Right lobe of liver (tissue), 6 donors: Measurements from ENCODE around the gene KRTAP10-9. TPM values are rescaled to one million over a fixed set of nuclear protein-coding genes. Genes with fewer than 3 reads are reported as not detected.

Experiments
- ATAC-seq, 4 donors: fragments of 200-7000 bp; cut with Tn5 transposase; one replicate each; pipeline ENCODE4 v1.9.1; 2020; ENCODE audit warnings: mild to moderate bottlenecking in 4 of 4, moderate library complexity in 4 of 4
- DNase-seq, 3 donors: peaks; one replicate each; pipeline ENCODE4 v3.0.0-alpha.2; 2020
- H3K27ac ChIP-seq, 3 donors: fragments of 200-600 bp; one replicate each; pipeline ENCODE4 v1.8.0; 2022
- H3K27me3 ChIP-seq, 2 donors: fragments of 200-600 bp; one replicate each; pipeline ENCODE4 v1.8.0; 2022
- H3K36me3 ChIP-seq, 4 donors: fragments of 200-600 bp; sonication (generic) in 1 of 4; one replicate each; pipeline versions ENCODE4 v1.5.1 to v1.8.0; 2017 to 2022; ENCODE audit warnings: control low read depth in 1 of 4
- H3K4me1 ChIP-seq, 4 donors: fragments of 200-600 bp; sonication (generic) in 1 of 4; one replicate each; pipeline versions ENCODE4 v1.5.1 to v1.8.0; 2017 to 2022; ENCODE audit warnings: control low read depth in 1 of 4
- H3K4me3 ChIP-seq, 3 donors: fragments of 200-600 bp; one replicate each; pipeline ENCODE4 v1.8.0; 2022
- H3K9me3 ChIP-seq, 4 donors: fragments of 200-600 bp; sonication (generic) in 1 of 4; one replicate each; pipeline versions ENCODE4 v1.5.1 to v1.8.0; 2017 to 2022; ENCODE audit warnings: control low read depth in 1 of 4
- CTCF ChIP-seq, 4 donors: fragments of 200-600 bp in 3 of 4; fragments of 450-650 bp in 1 of 4; IDR thresholded peaks; one replicate each; pipeline versions ENCODE4 v1.5.1 to v1.8.0; 2016 to 2022; ENCODE audit warnings: antibody characterized with exemption in 4 of 4, mild to moderate bottlenecking in 2 of 4
- POLR2A ChIP-seq: fragments of 450-650 bp; IDR thresholded peaks from one replicate; pipeline ENCODE4 v1.6.1; 2017; ENCODE audit warnings: antibody characterized with exemption, mild to moderate bottlenecking
- WGBS: methylation state at CpG from one replicate; pipeline ENCODE4 v1.1.6; 2018; ENCODE audit warnings: low coverage, low lambda C conversion rate; ENCODE audit not compliant: insufficient coverage; ENCODE audit errors: missing lambda C conversion rate; 5-methylcytosine and 5-hydroxymethylcytosine counted together
- intact Hi-C, 2 donors: fragments of 100-400 bp; cut with DNase I; formaldehyde crosslinking; loops; one replicate each; pipeline versions ENCODE4 v1.11.2 to v1.14.1; 2022
- total RNA-seq, 6 experiments: library from RNA; depleted of rRNA in 2 of 6; stranded (reverse); fragments of >200 nt in 2 of 6; fragmentation: NEBNext Ultra II Directional in 3 of 6; extraction: Animal tissue kit (Norgen Biotek cat#: 25700) in 3 of 6; gene quantifications; one replicate each; pipeline versions ENCODE4 v1.1.0 to v1.2.4, GENCODE V29; 2016 to 2023
- donor health status: DM: no; HTN: yes; CAD: no.
- donor health status: DM: no; HTN: no; CAD: no.
- donor health status: DM: no; HTN: no; CAD: no.
- donor health status: DM: no; HTN: yes; CAD: no.
- donor health status: DM: no; HTN: yes; CAD: no.

KRTAP10-9 gene
- total RNA-seq, 6 experiments from 2014 or later = not detected

- intact Hi-C loops = no loop called here
- Histone ChIP-seq H3K36me3 (no peaks in the 10 kb centered on the region), H3K4me1 (no peaks in the 10 kb centered on the region), H3K27ac (no peak overlapping the region), H3K4me3 (no peak overlapping the region), H3K27me3 (no peaks in the 10 kb centered on the region), H3K9me3 (no peaks in the 10 kb centered on the region)
- ATAC-seq (no peak), DNase-seq (no peak)
- 81% methylated on average over 10 of the region's 13 CpGs for WGBS
- no peak for TF ChIP-seq POLR2A
- TF ChIP-seq CTCF (IDR thresholded peaks at IDR 0.05) = no peak
These were observed 14.1 kb upstream of the KRTAP10-9 start for GRCh38 chr21:44612669-44613229.

- H3K36me3 ChIP-seq = no peaks in the 10 kb centered on the region
- H3K4me1 ChIP-seq = no peaks in the 10 kb centered on the region
- peak in 1 of 3 donors; percentile 49 for DNase-seq
- H3K4me3 ChIP-seq = no peak overlapping the region
- TF ChIP-seq CTCF (IDR thresholded peaks at IDR 0.05) (no peak), POLR2A (no peak)
- WGBS = 78% methylated on average over 8 of the region's 26 CpGs
- peak in 1 of 4 donors; percentile 24 for ATAC-seq
- no peaks in the 10 kb centered on the region for H3K9me3 ChIP-seq
- intact Hi-C loops = no loop called here
- H3K27ac ChIP-seq = no peak overlapping the region
- no peaks in the 10 kb centered on the region for H3K27me3 ChIP-seq
These were observed 13.3 kb upstream of the KRTAP10-9 start for GRCh38 chr21:44613386-44614155.

DNA sequence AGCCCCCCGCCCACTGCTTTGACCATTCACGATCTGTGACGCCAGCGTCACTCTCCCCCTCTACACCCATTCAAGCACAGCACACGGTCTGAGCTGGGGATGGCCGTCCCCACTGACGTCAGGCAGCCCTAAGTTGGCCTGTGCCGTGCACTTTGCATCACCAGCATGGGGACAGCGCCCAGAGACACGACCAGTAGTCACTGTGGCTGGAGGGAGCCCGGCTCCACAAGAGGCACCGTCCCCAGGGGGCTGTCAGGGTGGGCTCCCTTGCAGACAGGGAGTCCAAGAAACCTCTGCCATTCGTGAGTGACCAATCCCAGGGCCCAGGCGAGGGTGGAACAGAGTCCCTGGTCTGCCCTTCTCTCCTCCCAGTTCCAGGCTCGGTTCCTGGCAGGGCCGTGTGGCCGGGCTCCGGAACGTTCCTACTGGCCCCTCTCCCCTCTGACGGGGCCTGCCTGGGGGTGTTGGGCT, 12.7 kb upstream of the KRTAP10-9 start:
- no peaks in the 10 kb centered on the region for H3K36me3 ChIP-seq
- intact Hi-C loops = no loop called here
- no peaks in the 10 kb centered on the region for H3K9me3 ChIP-seq
- H3K27me3 ChIP-seq = no peaks in the 10 kb centered on the region
- H3K4me1 ChIP-seq = no peaks in the 10 kb centered on the region
- H3K4me3 ChIP-seq = no peak overlapping the region
- DNase-seq (no peak), ATAC-seq (no peak)
- TF ChIP-seq POLR2A (no peak), CTCF (IDR thresholded peaks at IDR 0.05) (no peak)
- no CpG with 5 or more reads among the region's 20 CpGs for WGBS
- H3K27ac ChIP-seq = no peak overlapping the region

GRCh38 chr21:44614961-44615391, 11.9 kb upstream of the KRTAP10-9 start:
- no peaks in the 10 kb centered on the region for H3K9me3 ChIP-seq
- intact Hi-C loops = no loop called here
- H3K4me1 ChIP-seq = no peaks in the 10 kb centered on the region
- no peak for DNase-seq
- no peak for ATAC-seq
- TF ChIP-seq POLR2A (no peak), CTCF (IDR thresholded peaks at IDR 0.05) (no peak)
- H3K36me3 ChIP-seq = no peaks in the 10 kb centered on the region
- WGBS = 60% methylated on average over 2 of the region's 28 CpGs
- H3K4me3 ChIP-seq = no peak overlapping the region
- no peak overlapping the region for H3K27ac ChIP-seq
- H3K27me3 ChIP-seq = no peaks in the 10 kb centered on the region
